Stimulated activated CD4-positive, alpha-beta T cell treated with anti-CD3 and anti-CD28 coated beads, TNF-alpha, amount 100 ng/mL, for 24 hours (primary cell): ENCODE measurements around the gene CBLN1.

Experiments used
- DNase-seq, 3 experiments: peaks; one replicate each; pipeline ENCODE4 v3.0.0-alpha.2; 2020; ENCODE audit warnings: low read depth in 3 of 3

The CBLN1 gene

DNA sequence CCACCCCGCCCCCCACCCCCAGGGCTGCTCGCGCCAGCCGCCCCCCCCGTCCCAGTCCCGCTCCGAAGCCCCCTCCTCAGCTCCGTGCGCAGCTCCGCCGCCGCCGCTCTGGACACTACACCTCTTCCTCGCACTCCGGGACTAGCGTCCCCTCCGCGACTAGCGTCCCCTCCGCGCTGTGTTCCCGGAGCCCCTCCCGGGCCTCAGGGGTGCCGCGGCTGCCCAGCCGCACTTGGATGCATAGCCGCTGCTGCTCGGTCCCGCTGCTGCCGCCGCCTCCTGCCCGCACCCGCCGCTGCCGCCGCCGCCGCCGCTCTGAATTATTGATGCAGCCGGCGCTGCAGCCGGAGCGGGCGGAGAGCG, at the start of gene CBLN1:
TSS of gene CBLN1 (minus strand) at position 359 of the 363 bp plus-strand sequence. CDS start 373 bp downstream, outside the sequence.
- DNase-seq = no peak

- DNase-seq = no peak
These were observed 49.0 kb upstream of the CBLN1 start for GRCh38 chr16:49330562-49331201.

GRCh38 chr16:49328325-49328724, 46.7 kb upstream of the CBLN1 start:
- no peak for DNase-seq

GRCh38 chr16:49327466-49327865, 45.8 kb upstream of the CBLN1 start:
- no peak for DNase-seq

DNA sequence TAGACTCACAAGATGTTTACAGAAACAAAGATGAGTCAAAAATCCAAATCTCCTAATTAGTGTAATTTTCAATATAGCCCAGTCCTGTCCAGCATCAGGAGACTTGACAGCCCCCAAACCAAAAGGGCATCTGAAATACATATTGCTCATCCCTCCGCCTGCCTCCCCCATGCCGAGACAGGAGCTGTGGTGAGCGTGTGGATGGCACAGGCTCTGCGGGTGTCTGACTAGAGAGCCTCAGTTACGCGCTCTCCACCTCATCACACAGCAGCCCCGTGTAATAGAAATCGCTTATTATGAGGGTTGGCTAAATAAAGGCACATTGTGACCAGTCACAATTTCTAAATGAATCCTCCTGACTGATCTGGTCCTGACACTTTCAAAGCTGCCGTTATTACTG, 43.1 kb upstream of the CBLN1 start:
- no peak for DNase-seq

DNA sequence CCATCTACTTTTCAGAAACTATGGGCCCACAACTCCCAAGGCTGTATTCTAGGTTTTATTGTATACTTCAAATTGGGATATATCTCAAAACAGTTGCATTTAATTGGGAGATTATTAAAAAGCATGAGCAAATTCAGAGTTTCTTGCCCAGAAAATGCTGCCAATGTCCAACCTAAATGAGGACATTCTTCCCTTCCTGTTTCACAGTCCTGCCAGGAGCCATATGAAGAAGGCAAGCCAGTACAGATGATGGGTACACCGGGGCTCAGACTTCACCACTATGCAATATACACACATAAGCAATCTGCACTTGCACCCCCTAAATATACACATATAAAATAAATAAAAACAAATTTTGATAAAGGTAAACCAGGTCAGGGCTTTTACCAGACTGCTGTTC, 34.0 kb upstream of the CBLN1 start:
- DNase-seq = no peak

- DNase-seq = no peak
These were observed 30.8 kb upstream of the CBLN1 start for GRCh38 chr16:49312389-49312985.

DNA sequence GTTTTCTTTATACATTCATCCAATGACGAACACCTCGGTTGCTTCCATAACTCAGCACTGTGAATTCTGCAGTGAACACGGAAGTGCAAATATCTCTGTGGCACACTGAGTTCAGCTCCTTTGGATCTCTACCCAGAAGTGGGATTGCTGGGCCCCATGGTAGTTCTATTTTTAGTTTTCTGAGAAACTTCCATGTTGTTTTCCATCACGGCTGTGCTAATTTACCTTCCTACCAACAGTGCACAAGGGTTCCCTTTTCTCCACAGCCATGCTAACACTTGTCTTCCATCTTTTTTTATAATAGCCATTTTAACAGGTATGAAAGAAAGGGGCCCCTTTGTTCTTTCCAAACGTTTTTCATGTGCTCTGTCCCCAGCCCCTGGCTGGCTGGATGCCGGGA, 30.2 kb upstream of the CBLN1 start:
- DNase-seq = no peak

DNA sequence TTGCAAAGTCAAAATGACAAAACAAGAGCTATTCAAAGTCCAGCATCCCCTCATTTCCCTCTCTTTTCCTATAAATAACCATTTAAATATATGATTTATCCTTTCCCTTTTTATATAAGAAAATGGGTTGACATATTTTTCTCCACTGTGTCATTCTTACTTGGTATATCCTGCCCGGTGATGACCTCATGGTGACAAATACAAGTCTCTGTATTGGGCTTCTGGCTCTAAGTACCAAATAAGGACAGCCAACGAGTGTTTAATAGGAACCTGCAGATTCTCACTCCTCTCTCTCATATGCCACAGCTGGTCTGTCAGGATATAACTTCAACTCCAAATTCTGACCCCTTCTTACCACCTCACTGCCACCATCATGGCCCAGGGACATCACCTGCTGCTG, 25.5 kb upstream of the CBLN1 start:
- DNase-seq = no peak

DNA sequence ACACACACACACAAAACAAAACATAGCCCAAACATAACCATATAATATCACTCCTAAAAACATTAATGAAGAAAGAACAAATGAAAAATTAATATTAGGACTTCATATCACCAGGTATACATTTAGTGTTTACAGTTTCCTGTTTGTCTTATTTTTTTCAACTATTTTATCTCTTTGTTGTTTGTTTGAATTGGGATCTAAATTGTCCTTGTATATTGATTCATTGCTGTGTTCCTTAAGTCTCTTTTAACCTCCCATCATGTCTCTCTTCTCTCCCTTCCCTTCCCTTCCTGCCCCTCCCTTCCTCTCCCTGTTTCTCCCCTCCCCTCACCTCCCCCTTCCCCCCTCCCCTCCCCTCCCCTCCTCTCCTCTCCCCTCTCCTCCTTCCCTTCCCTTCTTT, 23.8 kb upstream of the CBLN1 start:
- no peak for DNase-seq

- DNase-seq = no peak
These were observed 10.8 kb upstream of the CBLN1 start for GRCh38 chr16:49292413-49292812.

- DNase-seq = no peak
These were observed 5.9 kb upstream of the CBLN1 start for GRCh38 chr16:49287572-49287971.

DNA sequence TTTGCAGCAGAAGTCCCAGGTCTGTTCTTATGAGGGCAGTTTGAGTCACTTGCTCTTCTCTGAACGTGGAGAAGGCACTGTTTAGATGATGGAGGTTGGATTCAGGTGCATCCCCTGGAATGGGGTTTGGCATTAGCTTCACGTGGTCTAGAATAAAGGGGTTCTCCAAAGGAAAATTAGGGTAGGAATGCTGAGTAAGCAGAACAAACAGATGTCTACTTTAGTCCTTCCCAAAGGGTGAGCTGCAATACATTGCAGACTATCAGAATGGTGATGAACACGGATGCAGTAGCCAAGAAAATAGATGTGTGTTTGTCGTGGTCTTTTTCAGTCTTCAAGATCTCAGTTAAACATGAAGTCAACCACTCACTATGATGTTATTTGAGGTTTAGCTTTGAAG, 3.3 kb upstream of the CBLN1 start:
- DNase-seq = no peak

DNA sequence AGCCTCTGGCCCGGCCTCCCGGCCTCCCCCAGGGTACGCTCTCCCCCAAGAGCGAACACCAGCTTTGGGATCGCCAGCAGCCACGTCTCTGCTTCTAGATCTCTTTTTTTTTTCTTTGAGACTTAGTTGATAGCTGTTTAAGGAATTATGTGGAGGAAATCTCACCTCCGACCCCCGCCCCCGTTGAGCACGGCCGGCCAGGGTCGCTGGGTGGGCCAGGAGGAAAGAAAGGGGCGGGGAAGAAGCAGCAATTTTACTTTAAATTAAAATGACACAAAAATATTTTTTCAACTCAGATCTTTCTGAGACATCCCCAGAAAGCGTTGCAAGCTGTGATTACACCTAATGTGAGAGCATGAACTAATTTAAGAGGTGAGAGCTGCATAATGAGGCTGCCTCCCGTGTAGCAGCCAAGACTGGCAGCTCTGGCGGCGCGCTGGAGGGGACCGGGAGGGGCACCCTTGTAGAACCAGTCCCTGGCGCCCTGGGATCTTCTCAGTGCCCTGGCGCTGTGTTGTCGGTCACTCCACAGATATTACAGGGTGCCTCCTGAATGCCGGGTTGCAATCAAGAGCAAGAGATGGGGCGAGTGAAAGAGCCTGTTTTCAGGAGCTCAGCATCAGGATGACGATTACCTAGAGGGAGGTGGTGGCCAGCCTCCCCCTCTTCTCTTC, 1.9 kb upstream of the CBLN1 start:
- DNase-seq = no peak

- DNase-seq = no peak
These were observed 1.2 kb upstream of the CBLN1 start for GRCh38 chr16:49282690-49283375.

DNA sequence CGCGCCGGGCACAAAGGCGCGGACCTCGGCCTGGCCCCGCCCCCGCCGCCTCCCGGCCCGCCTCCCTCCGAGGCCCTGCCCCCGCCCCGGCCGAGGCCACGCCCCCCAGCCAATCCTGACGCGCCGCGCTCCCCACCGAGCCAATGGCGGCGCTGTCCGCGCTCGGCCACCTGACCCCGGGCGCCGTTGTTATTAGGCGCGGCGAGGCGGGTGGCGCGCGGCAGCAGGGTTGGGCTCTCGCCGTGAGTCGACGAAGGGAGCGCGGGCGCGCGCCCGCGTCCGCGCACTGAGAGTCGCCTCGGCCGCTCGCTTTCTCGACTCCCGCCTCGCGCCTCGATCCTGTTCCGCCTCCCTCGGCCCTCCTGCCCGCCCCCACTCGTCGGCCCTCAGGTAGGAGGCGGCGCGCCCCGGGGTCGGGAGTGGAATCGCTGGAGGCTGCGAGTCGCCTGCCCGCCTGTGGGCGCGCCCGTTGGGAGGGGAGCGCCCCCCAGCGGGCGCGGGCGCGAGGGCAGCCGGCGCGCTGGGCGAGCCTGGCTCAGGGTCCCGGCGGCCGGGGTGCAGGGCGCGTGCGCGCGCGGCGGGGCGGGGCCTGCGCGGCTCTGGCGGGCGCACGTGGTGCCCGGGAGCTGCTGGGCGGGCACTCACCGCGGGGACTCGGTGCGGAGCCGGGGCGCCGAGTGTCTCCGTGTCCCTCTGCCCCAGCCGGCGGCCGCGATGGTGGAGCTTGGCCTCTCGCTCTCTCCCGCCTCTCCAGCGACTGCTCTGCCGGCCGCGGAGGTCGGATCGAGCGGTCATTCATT, 405 bp upstream of the CBLN1 start:
- peak in 2 of 3 experiments; percentile 28 to 74 for DNase-seq

DNA sequence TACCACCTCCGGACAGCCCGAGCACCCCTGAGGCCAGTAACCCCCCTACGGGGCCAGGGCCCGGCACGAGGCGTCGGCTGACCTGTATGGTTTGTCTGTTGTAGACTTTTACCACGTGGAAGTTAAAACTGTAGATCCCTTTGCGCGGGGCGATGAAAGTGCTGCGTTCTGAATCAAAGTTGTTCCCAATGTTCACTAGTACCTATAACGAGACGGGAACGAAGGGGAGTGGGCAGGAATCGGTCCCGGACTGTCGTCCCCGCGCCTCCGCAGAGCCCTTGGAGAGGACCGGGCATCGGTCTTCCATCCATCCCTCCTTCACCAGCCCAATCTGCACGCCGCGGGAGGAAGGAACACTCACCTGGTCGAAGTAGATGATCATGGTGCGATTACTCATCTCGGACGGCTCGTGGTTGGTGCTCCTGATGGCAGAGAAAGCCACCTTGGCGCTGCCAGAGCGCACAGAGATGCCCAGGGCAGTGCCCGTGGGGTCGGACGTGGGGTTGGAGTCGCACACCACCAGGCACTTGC, 732 bp downstream of the CBLN1 start:
- no peak for DNase-seq

DNA sequence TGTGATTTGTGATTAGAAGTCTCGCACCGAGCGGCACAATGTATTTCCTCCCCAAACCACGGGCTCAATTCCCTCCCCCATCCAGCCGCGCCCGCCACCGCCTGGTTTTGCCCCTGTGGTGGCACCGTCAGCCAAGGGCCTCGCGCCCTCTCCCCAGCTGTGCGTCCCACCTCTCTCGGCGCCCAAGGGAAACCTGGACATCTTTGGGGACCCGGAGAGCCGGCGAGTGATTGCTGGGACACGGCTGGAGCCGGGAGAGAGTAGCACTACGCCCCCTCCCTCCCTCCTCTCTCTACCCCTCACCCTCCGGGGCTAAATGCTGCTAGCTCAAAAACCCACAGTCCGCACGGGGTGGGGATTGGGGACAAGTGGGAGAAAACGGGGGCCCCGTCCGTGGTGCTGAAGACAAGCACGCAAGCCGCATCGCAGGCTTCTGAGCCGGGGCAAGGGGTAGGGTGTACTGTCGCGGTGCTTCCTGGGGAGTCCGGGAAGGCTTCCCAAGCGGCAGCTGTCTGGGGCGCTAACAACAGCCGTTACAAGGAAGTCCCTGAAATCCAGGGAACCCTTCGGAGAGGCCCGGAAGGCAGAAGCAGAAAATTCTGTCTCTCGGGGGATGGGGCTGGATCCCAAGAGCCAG, 1.4 kb downstream of the CBLN1 start:
- DNase-seq = no peak

DNA sequence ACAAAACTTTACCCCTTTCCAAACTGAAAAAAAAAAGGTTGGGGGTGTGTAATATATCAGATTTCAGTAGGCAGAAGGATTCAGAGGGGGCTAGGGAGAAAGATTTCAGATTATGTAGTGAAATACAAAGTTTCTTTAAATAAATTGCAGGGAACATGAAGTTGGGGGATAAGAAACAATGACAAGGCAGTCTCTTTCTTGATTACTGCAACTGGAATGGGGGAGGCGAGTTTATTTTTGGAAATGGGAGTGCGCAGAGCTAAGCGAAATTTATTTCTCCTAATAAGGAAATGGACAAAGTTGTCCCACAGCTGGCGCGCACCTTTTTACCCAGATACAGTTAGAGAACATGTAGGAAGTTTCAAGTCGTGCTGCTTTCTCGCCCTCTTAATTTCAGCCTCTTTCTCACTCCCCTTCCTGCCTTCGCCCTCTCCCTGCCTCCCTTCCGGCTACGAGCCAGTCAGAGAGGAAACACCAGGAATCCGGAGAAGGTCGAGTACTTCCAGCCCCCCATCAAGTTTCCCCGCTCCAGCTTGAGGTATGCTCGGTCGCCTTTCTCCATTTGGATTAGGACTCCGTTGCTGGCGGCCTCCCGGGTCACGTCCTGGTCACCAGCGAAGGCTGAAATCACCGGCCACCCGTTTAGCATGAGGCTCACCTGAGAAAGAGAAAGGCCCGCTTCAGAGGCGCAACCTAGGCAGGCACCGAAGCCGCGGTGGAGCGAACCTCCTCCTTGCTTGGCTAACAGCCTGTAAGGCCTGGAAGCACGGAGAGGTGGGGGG, 2.5 kb downstream of the CBLN1 start:
- DNase-seq = no peak

GRCh38 chr16:49278567-49278827, 3.1 kb downstream of the CBLN1 start:
- DNase-seq = no peak
